OCI-LY7 (cell line): Measurements from ENCODE around the gene TRAF3IP1.

Source experiments
- EZH2phosphoT487 ChIP-seq: fragments of 200-600 bp; sonication (generic); IDR thresholded peaks from 2 replicates; pipeline ENCODE4 v1.6.1; 2018; ENCODE audit warnings: low read depth, borderline replicate concordance, mild to moderate bottlenecking, mixed run types, antibody characterized with exemption, low read length, moderate library complexity, mixed read lengths
- TF ChIP-seq, protein P1 (sequence below): fragments of 200-600 bp; sonication (generic); conservative IDR thresholded peaks from 2 replicates; pipeline ENCODE4 v1.5.1; 2014; ENCODE audit warnings: mild to moderate bottlenecking, antibody characterized with exemption, low read length, moderate library complexity, mixed read lengths

DNA sequence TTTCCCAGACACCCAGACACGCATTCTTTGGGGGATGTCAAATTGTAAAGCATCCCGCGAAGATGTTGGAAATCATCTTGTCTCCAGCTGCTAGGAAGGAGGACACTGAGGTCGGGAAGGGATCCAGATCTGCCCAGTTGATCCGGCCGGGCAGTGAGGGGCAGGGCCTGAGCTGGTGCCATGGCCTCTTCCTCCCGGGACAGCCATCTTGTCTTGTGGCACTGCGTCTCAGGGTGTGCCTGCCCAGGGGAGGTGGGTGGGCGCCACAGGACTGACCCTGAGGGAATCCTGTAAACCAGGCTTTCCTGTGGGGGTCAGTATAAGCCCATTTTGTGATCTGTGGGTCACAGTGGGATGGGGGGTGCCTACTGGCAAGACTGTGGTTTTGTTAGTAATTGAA is 10.1 kb downstream of the TRAF3IP1 start:
- TF ChIP-seq, protein P1, sequence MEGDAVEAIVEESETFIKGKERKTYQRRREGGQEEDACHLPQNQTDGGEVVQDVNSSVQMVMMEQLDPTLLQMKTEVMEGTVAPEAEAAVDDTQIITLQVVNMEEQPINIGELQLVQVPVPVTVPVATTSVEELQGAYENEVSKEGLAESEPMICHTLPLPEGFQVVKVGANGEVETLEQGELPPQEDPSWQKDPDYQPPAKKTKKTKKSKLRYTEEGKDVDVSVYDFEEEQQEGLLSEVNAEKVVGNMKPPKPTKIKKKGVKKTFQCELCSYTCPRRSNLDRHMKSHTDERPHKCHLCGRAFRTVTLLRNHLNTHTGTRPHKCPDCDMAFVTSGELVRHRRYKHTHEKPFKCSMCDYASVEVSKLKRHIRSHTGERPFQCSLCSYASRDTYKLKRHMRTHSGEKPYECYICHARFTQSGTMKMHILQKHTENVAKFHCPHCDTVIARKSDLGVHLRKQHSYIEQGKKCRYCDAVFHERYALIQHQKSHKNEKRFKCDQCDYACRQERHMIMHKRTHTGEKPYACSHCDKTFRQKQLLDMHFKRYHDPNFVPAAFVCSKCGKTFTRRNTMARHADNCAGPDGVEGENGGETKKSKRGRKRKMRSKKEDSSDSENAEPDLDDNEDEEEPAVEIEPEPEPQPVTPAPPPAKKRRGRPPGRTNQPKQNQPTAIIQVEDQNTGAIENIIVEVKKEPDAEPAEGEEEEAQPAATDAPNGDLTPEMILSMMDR: no peak
- TF ChIP-seq EZH2phosphoT487: no peak
